Kidney (tissue), 14 donors: ENCODE measurements around the gene ATAD3C. TPM values are rescaled to one million over a fixed set of nuclear protein-coding genes. Genes with fewer than 3 reads are reported as not detected.

Source experiments
- DNase-seq, 5 donors: peaks; one replicate each; pipeline ENCODE4 v3.0.0-alpha.2; 2013 to 2020
- FAIRE-seq: peaks from 2 replicates; lab custom pipeline; 2012; peaks lifted over from hg19 to GRCh38; lab: Jason Lieb, UNC
- H3K27ac ChIP-seq, 2 donors: one replicate each; pipeline ENCODE4 v1.7.0; 2013; ENCODE audit warnings: low read depth in 2 of 2, low read length in 2 of 2, inconsistent platforms in 1 of 2
- H3K27me3 ChIP-seq: one replicate; pipeline ENCODE4 v1.7.1; 2013; ENCODE audit warnings: low read length, inconsistent platforms; ENCODE audit not compliant: control insufficient read depth, insufficient read depth
- H3K36me3 ChIP-seq, 3 donors: one replicate each; pipeline versions ENCODE4 v1.7.0 to v1.7.1; 2013; ENCODE audit warnings: low read length in 3 of 3, control low read depth in 1 of 3, inconsistent platforms in 1 of 3; ENCODE audit not compliant: insufficient read depth in 3 of 3, control insufficient read depth in 2 of 3
- H3K4me1 ChIP-seq, 3 donors: one replicate each; pipeline versions ENCODE4 v1.7.0 to v1.7.1; 2013; ENCODE audit warnings: low read length in 3 of 3, inconsistent platforms in 1 of 3, low read depth in 1 of 3; ENCODE audit not compliant: control insufficient read depth in 2 of 3, insufficient read depth in 2 of 3
- H3K4me3 ChIP-seq, 3 donors: one replicate each; pipeline versions ENCODE4 v1.7.0 to v1.8.1; 2013; ENCODE audit warnings: low read length in 3 of 3, control low read depth in 1 of 3, inconsistent platforms in 1 of 3
- H3K9ac ChIP-seq, 3 donors: one replicate each; pipeline versions ENCODE4 v1.7.0 to v1.7.1; 2013; ENCODE audit warnings: low read length in 3 of 3, control low read depth in 1 of 3, inconsistent platforms in 1 of 3
- H3K9me3 ChIP-seq, 3 donors: one replicate each; pipeline versions ENCODE4 v1.7.0 to v1.7.1; 2013; ENCODE audit warnings: low read length in 3 of 3, control low read depth in 1 of 3, inconsistent platforms in 1 of 3; ENCODE audit not compliant: control insufficient read depth in 2 of 3, insufficient read depth in 1 of 3
- CTCF ChIP-seq: IDR thresholded peaks from 3 replicates; pipeline ENCODE4 v1.5.1; 2012; ENCODE audit warnings: mild to moderate bottlenecking, moderate library complexity, borderline replicate concordance; ENCODE audit not compliant: insufficient read depth; ENCODE audit errors: extremely low read depth
- intact Hi-C: fragments of 100-400 bp; cut with DNase I; formaldehyde crosslinking; loops from one replicate; pipeline ENCODE4 v1.11.1; 2022
- polyA plus RNA-seq: library from polyadenylated mRNA; stranded (reverse); fragments of 350-450 nt; fragmentation: Illumina TruSeq; extraction: RNeasy Lipid Tissue Mini Kit (QIAGEN cat#74804); gene quantifications from one replicate; pipeline ENCODE4 v1.2.3, GENCODE V29; 2014; ENCODE audit warnings: low read depth, low replicate concordance; ENCODE audit not compliant: insufficient read depth
- total RNA-seq: library from RNA; stranded (reverse); fragmentation: NEBNext Ultra II Directional; extraction: Animal tissue kit (Norgen Biotek cat#: 25700); gene quantifications from one replicate; pipeline ENCODE4 v1.2.1, GENCODE V29; 2021
- donor health status: control.
- donor health status: control.
- donor health status: control.
- donor health status: control.
- donor health status: control.
- donor health status: DM: yes; HTN: yes; CAD: no.
- donor health status: Normal renal cell carcinoma (clear cell type).

The ATAD3C gene
- total and polyA plus RNA-seq, 2 donors from 2014 or later, result 10.0 to 14.3 TPM

GRCh38 chr1:1425426-1425752, 24.1 kb upstream of the ATAD3C start:
- no peaks in the 10 kb centered on the region for H3K9me3 ChIP-seq
- FAIRE-seq (no peak), DNase-seq (peak in 1 of 5 donors; percentile 56)
- TF ChIP-seq CTCF, result no peak
- intact Hi-C loops, result no loop called here
- no peaks in the 10 kb centered on the region for H3K36me3 ChIP-seq
- H3K9ac ChIP-seq, result no peak overlapping the region
- no peaks in the 10 kb centered on the region for H3K27me3 ChIP-seq
- peaks cover 0 to 3% (median 0%) of the 10 kb centered on the region in 3 donors for H3K4me1 ChIP-seq
- no peak overlapping the region for H3K27ac ChIP-seq
- H3K4me3 ChIP-seq, result no peak overlapping the region

- no peak overlapping the region for H3K4me3 ChIP-seq
- peaks cover 0 to 3% (median 0%) of the 10 kb centered on the region in 3 donors for H3K4me1 ChIP-seq
- H3K27me3 ChIP-seq, result no peaks in the 10 kb centered on the region
- no peak for TF ChIP-seq CTCF
- no peak overlapping the region for H3K9ac ChIP-seq
- DNase-seq, result peak in 2 of 5 donors; percentile 72 to 73
- no peaks in the 10 kb centered on the region for H3K9me3 ChIP-seq
- peak overlapping the region in 1 of 2 donors; percentile 43 for H3K27ac ChIP-seq
- no peaks in the 10 kb centered on the region for H3K36me3 ChIP-seq
- intact Hi-C loops, result no loop called here
- FAIRE-seq, result no peak
Measured at GRCh38 chr1:1425753-1426495, 23.6 kb upstream of the ATAD3C start.

- no peak overlapping the region for H3K4me3 ChIP-seq
- no peak overlapping the region for H3K9ac ChIP-seq
- H3K27ac ChIP-seq, result peak overlapping the region in 1 of 2 donors; percentile 43
- H3K9me3 ChIP-seq, result no peaks in the 10 kb centered on the region
- no peak for TF ChIP-seq CTCF
- no peaks in the 10 kb centered on the region for H3K27me3 ChIP-seq
- intact Hi-C loops, result no loop called here
- peaks cover 0 to 5% (median 0%) of the 10 kb centered on the region in 3 donors for H3K4me1 ChIP-seq
- DNase-seq (peak in 1 of 5 donors; percentile 46), FAIRE-seq (no peak)
- H3K36me3 ChIP-seq, result no peaks in the 10 kb centered on the region
Measured at GRCh38 chr1:1426496-1427105, 22.9 kb upstream of the ATAD3C start.
